Mucosa of gallbladder (tissue), 1 donor: Measurements from ENCODE around the gene FBN1. TPM values are rescaled to one million over a fixed set of nuclear protein-coding genes. Genes with fewer than 3 reads are reported as not detected.
A peak's percentile ranks its signal among the peaks of the same experiment; 100 is the strongest.

Experiments used
- DNase-seq: peaks from one replicate; pipeline ENCODE4 v3.0.0-alpha.2; 2020; ENCODE audit warnings: low spot score
- total RNA-seq: library from RNA; stranded (reverse); gene quantifications from one replicate; pipeline ENCODE4 v1.2.1, GENCODE V29; 2021
- donor health status: DM: no; HTN: no; CAD: no.

FBN1 gene
- total RNA-seq, 1 donor from 2014 or later = 57.6 TPM

GRCh38 chr15:48623456-48623855 is 22.1 kb downstream of the FBN1 start:
- no peak for DNase-seq

GRCh38 chr15:48622237-48622636 is 23.3 kb downstream of the FBN1 start:
- no peak for DNase-seq

GRCh38 chr15:48619446-48619845 is 26.1 kb downstream of the FBN1 start:
- no peak for DNase-seq

GRCh38 chr15:48617619-48618018 is 27.9 kb downstream of the FBN1 start:
- DNase-seq = peak; percentile 69

- DNase-seq = no peak
Observed at GRCh38 chr15:48616216-48616615, 29.3 kb downstream of the FBN1 start.

GRCh38 chr15:48614051-48614450 is 31.5 kb downstream of the FBN1 start:
- DNase-seq = no peak

GRCh38 chr15:48609486-48609885 is 36.0 kb downstream of the FBN1 start:
- no peak for DNase-seq

- DNase-seq = no peak
Observed at GRCh38 chr15:48607846-48608245, 37.7 kb downstream of the FBN1 start.

GRCh38 chr15:48604567-48604966 is 40.9 kb downstream of the FBN1 start:
- no peak for DNase-seq

GRCh38 chr15:48603922-48604321 is 41.6 kb downstream of the FBN1 start:
- no peak for DNase-seq

GRCh38 chr15:48603123-48603500 is 42.4 kb downstream of the FBN1 start:
- DNase-seq = no peak

GRCh38 chr15:48602358-48603122 is 43.0 kb downstream of the FBN1 start:
- no peak for DNase-seq

GRCh38 chr15:48601095-48601494 is 44.4 kb downstream of the FBN1 start:
- DNase-seq = no peak

GRCh38 chr15:48596841-48597240 is 48.7 kb downstream of the FBN1 start:
- no peak for DNase-seq

GRCh38 chr15:48596415-48596814 is 49.1 kb downstream of the FBN1 start:
- DNase-seq = no peak

GRCh38 chr15:48595981-48596380 is 49.5 kb downstream of the FBN1 start:
- DNase-seq = no peak

GRCh38 chr15:48592933-48593332 is 52.6 kb downstream of the FBN1 start:
- no peak for DNase-seq

GRCh38 chr15:48592221-48592731 is 53.2 kb downstream of the FBN1 start:
- DNase-seq = no peak

- no peak for DNase-seq
Observed at GRCh38 chr15:48590723-48591122, 54.8 kb downstream of the FBN1 start.

- DNase-seq = no peak
Observed at GRCh38 chr15:48584812-48585563, 60.5 kb downstream of the FBN1 start.

- DNase-seq = no peak
Observed at GRCh38 chr15:48584090-48584811, 61.3 kb downstream of the FBN1 start.

- no peak for DNase-seq
Observed at GRCh38 chr15:48582452-48583247, 62.9 kb downstream of the FBN1 start.
